GM03348 (cell line): ENCODE data around the gene SLC25A11.
"Not testable (repeated sequence)": the region's sequence is repeated elsewhere in the genome, so short reads cannot be mapped to it uniquely, and the experiment has no call there.

Experiments
- DNase-seq: peaks from one replicate; pipeline ENCODE4 v3.0.0; 2012; ENCODE audit warnings: low spot score

SLC25A11 gene

DNA sequence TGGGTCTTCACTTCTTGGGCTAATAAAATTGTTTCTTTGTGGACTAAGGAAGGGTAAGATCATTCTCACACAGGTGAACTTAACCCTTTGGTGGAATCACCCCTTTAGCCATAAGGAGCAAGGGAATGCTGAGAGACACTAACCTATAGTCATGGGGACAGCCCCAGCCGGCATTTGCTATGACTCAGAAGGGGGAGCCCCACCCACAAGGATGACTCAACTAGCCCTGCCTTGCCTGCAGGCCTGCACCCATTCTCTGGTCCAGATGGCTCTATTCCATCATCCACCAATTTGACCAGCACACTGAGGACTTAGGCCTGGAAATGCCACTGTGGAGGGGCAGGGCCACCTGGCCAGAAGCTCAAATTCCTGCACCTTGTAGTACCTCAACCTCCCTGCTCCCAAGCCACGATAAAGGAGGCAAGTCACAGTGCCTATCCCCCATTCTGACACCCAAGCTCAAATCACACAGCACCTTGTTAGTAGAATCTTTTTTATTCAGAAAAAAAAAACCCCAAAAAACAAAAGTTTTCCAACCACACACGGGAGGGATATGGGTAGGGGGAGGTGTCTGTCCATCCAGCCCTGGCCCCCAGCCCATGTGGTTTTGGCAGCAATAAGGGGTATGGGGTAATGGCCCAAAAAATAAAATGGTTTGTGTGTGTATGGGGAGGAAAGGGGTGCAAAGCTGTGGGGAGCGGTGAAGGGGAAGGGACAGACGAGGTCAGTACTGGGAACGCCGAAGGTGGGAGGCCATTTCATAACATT, 5.5 kb upstream of the SLC25A11 start:
- peak; percentile 92 for DNase-seq

DNA sequence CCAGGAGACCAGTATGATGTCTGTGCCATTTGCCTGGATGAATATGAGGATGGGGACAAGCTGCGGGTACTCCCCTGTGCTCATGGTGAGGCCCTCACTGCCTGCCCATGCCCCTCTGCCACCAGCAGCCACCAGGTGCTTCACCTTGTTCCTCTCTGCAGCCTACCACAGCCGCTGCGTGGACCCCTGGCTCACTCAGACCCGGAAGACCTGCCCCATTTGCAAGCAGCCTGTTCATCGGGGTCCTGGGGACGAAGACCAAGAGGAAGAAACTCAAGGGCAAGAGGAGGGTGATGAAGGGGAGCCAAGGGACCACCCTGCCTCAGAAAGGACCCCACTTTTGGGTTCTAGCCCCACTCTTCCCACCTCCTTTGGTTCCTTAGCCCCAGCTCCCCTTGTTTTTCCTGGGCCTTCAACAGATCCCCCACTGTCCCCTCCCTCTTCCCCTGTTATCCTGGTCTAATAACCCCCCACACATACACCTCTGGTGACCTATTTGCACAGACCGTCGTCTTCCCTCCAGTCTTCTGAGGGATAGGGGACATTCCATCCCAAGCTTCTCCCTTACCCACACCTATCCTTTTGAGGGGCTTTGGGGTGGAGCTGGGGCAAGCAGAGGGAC, 4.8 kb upstream of the SLC25A11 start:
- DNase-seq: no peak

- no peak for DNase-seq
Measured at GRCh38 chr17:4944163-4944553, 4.3 kb upstream of the SLC25A11 start.

GRCh38 chr17:4942760-4943508, 3.1 kb upstream of the SLC25A11 start:
- no peak for DNase-seq

GRCh38 chr17:4941319-4941610, 1.4 kb upstream of the SLC25A11 start:
- DNase-seq: no peak

DNA sequence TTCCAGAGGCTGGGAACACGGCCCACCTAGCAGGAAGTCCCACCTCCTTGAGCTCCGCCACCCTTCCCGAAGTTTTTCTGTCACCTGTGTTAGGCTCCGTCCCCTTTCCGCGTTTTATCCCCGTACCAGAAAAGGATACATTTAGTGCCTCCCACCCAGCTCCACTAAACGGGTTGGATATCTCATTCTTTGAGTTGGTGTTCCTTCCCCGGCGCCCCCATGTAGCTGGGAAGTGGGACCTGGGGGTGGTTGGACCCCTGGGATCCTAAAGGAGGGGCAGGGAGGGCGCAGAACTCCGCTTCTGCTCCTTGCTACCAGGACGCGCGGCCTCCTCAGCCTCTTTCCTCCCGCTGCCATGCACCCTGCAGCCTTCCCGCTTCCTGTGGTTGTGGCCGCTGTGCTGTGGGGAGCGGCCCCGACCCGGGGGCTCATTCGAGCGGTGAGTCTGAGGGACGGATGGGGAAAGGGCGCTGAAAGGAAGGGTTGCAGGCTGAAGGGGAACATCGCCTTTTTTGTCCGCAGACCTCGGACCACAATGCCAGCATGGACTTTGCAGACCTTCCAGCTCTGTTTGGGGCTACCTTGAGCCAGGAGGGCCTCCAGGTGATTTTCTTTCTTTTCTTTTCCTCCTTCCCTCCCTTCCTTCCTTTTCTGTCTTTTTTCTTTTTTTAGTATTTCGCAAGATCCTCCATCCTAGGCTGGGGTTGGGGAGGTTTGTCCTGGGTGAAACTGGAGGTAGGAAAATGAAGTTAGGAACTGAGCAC, 891 bp upstream of the SLC25A11 start:
- peak; percentile 82 for DNase-seq

DNA sequence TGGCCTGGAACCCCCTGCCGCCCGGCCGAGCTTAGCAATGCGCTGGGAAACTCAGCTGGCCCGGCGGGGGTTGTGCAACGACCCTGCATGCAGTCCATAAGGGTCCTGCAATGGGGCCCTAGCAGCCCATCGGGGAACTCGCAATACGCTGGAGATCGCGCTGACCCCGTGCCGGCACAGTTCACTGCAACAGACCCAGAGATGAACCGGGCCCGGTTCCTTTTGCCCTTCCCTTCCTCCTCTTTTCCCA, 375 bp downstream of the SLC25A11 start:
- no peak for DNase-seq

DNA sequence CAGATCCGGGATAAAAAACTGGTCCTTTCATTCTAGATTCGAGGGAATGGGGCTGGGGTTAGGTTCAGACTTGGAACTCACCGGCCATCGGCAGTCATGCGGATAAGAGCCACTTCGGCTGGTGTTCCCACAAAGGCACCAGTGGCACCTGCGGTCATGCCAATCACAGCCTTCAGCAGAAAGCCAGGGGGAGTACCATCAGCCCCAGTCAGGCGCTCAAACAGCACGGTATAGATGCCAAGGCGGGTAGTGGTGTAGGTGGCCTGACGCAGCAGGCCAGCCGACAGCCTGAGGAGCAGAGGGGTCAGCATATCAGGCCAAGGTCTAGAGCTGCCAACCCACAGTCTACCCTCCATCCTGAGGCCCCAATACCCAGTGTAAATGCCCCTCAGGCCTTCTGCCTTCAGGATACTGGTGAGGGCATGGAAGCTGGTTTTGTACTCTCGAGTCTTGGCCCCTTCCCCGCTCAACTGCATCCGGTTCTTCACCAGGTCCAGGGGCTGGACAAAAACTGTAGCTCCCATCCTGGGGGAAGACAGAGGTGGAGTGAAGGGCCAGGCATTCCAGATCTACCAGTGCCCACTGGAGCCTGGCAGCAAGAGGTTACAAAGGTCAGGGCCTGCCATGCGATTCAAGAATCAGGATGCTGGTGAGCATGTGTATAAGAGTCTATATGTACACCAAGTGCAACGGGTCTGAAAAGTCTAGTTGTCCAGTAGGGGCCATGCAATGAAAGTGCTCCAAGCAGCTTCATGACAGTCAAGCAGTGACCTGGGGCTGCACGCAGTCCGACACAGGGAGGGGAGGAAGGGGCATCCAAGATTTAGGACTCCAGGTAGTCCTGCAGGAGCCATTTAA, 929 bp downstream of the SLC25A11 start:
- DNase-seq: no peak

DNA sequence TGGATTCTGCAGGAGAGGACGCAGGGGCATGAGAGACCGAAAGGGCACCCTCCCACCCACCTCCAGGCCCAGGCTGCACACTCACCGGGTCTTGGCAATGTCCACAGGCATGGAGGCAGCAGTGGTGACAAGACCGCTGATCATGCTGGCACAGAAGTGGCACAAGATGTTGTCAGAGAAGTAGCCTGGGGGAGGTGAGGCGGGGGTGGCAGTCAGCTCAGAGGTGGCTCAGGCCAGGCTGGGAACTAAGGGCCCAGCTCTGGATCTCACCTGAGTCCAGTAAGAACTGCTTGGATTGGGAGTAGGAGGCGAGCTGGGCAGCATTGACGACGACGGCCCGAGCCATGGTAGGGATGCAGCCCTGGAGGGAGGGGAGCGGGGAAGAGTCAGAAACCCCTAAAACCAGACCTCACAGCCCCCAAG, 1.8 kb downstream of the SLC25A11 start:
- no peak for DNase-seq

GRCh38 chr17:4937553-4937952, 2.3 kb downstream of the SLC25A11 start:
- DNase-seq: no peak

DNA sequence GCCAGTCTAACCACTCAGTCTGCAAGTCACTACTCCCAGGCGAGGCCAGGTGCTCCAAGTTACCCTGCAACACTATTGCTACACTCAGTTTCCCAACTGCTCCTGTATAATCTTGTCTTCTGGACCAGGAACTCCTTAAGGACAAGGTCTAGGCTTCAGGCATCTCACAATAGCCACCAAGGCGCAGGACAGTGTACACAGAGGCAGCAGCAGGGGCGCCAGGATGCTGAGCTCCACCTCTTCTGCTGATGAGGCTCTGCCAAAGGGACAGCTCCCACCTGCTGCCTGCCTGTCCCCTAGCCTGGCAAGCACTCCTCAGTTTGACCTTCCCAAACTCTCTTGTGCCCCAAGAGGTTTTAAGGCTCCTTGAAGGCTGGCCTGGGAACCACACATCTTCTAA, 3.4 kb downstream of the SLC25A11 start:
- no peak for DNase-seq

- DNase-seq: no peak
Measured at GRCh38 chr17:4935650-4936049, 4.2 kb downstream of the SLC25A11 start.

GRCh38 chr17:4934173-4934979, 5.5 kb downstream of the SLC25A11 start:
- peak; percentile 60 for DNase-seq

DNA sequence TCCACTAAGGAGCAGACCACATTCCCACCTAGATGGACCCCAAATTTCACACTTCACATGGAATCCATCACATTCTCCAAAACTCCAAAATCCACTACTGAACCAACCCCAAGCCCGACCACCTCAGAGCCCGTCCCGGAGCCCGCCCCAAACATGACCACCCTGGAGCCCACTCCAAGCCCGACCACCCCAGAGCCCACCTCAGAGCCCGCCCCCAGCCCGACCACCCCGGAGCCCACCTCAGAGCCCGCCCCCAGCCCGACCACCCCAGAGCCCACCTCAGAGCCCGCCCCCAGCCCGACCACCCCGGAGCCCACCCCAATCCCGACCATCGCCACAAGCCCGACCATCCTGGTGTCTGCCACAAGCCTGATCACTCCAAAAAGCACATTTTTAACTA, 6.2 kb downstream of the SLC25A11 start:
- no peak for DNase-seq

DNA sequence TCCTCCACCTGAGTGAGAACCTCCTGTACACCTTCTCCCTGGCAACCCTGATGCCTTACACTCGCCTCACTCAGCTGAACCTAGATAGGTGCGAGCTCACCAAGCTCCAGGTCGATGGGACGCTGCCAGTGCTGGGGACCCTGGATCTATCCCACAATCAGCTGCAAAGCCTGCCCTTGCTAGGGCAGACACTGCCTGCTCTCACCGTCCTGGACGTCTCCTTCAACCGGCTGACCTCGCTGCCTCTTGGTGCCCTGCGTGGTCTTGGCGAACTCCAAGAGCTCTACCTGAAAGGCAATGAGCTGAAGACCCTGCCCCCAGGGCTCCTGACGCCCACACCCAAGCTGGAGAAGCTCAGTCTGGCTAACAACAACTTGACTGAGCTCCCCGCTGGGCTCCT, 7.1 kb downstream of the SLC25A11 start:
- DNase-seq: no peak

- DNase-seq: no peak
Measured at GRCh38 chr17:4931963-4932362, 7.9 kb downstream of the SLC25A11 start, which contains the start of gene GP1BA. TSS of gene GP1BA (plus strand) at chr17:4932277. CDS start at chr17:4932605, 328 bp downstream.

- no peak for DNase-seq
Measured at GRCh38 chr17:4928881-4929280, 11.0 kb downstream of the SLC25A11 start.

DNA sequence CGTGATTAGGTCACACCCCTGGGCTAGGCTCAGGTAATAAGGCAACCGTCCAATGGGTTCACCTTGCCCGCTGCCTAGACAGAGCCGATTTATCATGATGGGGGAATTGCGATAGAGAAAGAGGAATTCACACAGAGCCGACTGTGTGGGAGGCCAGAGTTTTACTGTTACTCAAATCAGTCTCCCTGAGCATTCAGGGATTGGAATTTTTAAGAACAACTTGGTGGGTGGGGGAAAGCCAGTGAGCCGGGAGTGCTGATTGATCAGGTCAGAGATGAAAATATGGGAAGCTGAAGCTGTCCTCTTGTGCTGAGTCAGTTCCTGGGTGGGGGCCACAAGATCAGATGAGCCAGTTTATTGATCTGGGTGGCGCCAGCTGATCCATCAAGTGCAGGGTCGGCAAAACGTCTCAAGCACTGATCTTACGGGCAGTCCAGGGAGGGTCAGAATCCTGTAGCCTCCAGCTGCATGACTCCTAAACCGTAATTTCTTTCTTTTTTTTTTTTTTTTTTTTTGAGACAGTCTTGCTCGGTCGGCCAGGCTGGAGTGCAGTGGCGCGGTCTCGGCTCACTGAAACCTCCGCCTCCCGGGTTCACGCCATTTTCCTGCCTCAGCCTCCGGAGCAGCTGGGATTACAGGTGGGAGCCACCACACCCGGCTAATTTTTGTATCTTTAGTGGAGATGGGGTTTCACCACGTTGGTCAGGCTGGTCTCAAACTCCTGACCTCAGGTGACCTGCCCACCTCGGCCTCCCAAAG, 13.1 kb downstream of the SLC25A11 start:
- not testable (repeated sequence) for DNase-seq

GRCh38 chr17:4921320-4921719, 18.5 kb downstream of the SLC25A11 start:
- no peak for DNase-seq

GRCh38 chr17:4920351-4921048, 19.3 kb downstream of the SLC25A11 start:
- DNase-seq: no peak
